ENCODE measurements around the gene SDK2. TPM values are rescaled to one million over a fixed set of nuclear protein-coding genes. Genes with fewer than 3 reads are reported as not detected.

Gene SDK2
- total and polyA plus RNA-seq, 2 of the 4 experiments (the other 2 are of a cell fraction) = under 0.01 to 0.03 TPM

- Histone ChIP-seq H3K36me3 (ENCODE audit: control insufficient read depth, insufficient read depth, low read length) (no peaks in the 10 kb centered on the region), H3K9ac (ENCODE audit: low read depth, low read length) (no peak overlapping the region), H3K79me1 (ENCODE audit: low read depth in 1 of 2, low read length in 2 of 2) (no peaks in the 10 kb centered on the region), H2BK5ac (ENCODE audit: low read depth, low read length, poor library complexity, severe bottlenecking) (no peak overlapping the region), H2AK9ac (replicated peaks; ENCODE audit: low read depth, low read length, poor library complexity) (no peak overlapping the region), H3K9me3 (ENCODE audit: control insufficient read depth, insufficient read depth, low read length) (no peaks in the 10 kb centered on the region), H3K9me1 (ENCODE audit: insufficient read depth, low read length) (no peaks in the 10 kb centered on the region), H2AK5ac (ENCODE audit: low read depth, low read length) (no peak overlapping the region), H3K4me2 (ENCODE audit: low read depth, low read length) (no peak overlapping the region), H4K8ac (ENCODE audit: low read depth in 2 of 2, low read length in 2 of 2) (no peak overlapping the region), H3K14ac (replicated peaks; ENCODE audit: low read depth, low read length) (no peak overlapping the region), H3K56ac (ENCODE audit: extremely low read depth, insufficient read depth, low read length) (no peak overlapping the region), H4K5ac (ENCODE audit: low read depth, low read length) (no peak overlapping the region), H3K27me3 (ENCODE audit: control insufficient read depth, insufficient read depth, low read length) (no peaks in the 10 kb centered on the region), H2BK15ac (ENCODE audit: low read depth, low read length) (no peak overlapping the region), H3K23ac (ENCODE audit: low read depth, low read length) (no peak overlapping the region), H2BK120ac (ENCODE audit: low read depth, low read length) (no peak overlapping the region), H3K27ac (ENCODE audit: insufficient read depth, low read length) (no peak overlapping the region), H2AFZ (replicated peaks; ENCODE audit: low read length, poor library complexity) (peak overlapping the region; percentile 3), H3K18ac (ENCODE audit: low read depth, low read length) (no peak overlapping the region), H3K4ac (ENCODE audit: low read depth, low read length) (no peak overlapping the region), H4K91ac (ENCODE audit: insufficient read depth, low read depth, low read length) (no peak overlapping the region), H3K4me3 (ENCODE audit: insufficient read depth, low read depth, low read length) (no peak overlapping the region), H2BK20ac (ENCODE audit: low read depth, low read length) (no peak overlapping the region), H4K20me1 (ENCODE audit: insufficient read depth, low read length) (no peaks in the 10 kb centered on the region), H3K4me1 (ENCODE audit: control insufficient read depth, insufficient read depth, low read length) (no peaks in the 10 kb centered on the region)
- intact Hi-C loops (cut with micrococcal nuclease) (no loop called here), in situ Hi-C loops (cut with MboI; ENCODE audit: low sequenced_read_pairs) (loop anchor here (25.0 kb wide), 1 partner anchor 266 kb away; no protein-coding TSS in a partner anchor), dilution Hi-C loops (cut with HindIII; ENCODE audit: low sequenced_read_pairs, unreplicated experiment) (no loop called here)
- WGBS, 2 experiments (ENCODE audit: extremely low coverage in 2 of 2, insufficient read length in 1 of 2) = no CpG with 5 or more reads among the region's 9 CpGs
- TF ChIP-seq CTCF (conservative IDR thresholded peaks at IDR 0.05; ENCODE audit: low read depth, low read length) (no peak), CEBPB (IDR thresholded peaks at IDR 0.05; ENCODE audit: low read depth, low read length) (no peak), SMC3 (IDR thresholded peaks at IDR 0.05; ENCODE audit: low read depth, low read length) (no peak), RCOR1 (IDR thresholded peaks at IDR 0.05; ENCODE audit: insufficient replicate concordance, low read length) (no peak), BHLHE40 (IDR thresholded peaks at IDR 0.05; ENCODE audit: low read depth, low read length) (no peak), MAZ (IDR thresholded peaks at IDR 0.05; ENCODE audit: borderline replicate concordance, low read depth, low read length) (no peak), RFX5 (IDR thresholded peaks at IDR 0.05; ENCODE audit: low read depth, low read length) (no peak), MAFK (IDR thresholded peaks at IDR 0.05; ENCODE audit: low read depth, low read length) (no peak), USF2 (IDR thresholded peaks at IDR 0.05; ENCODE audit: low read depth, low read length) (no peak), RAD21 (IDR thresholded peaks at IDR 0.05; ENCODE audit: low read length) (no peak), ELK1 (IDR thresholded peaks at IDR 0.05; ENCODE audit: borderline replicate concordance, low read depth, low read length) (no peak)
- POLR2A ChIA-PET (ENCODE audit: unreplicated experiment) = no interaction called here
- BruUV-seq (replicated peaks) = no TSS peak
- CTCF ChIA-PET = interaction anchor here (1.1 kb wide), 1 partner anchor 24 kb away, joined by 3 read pairs; no protein-coding TSS in a partner anchor
- no peak for DNase-seq
- no peak for ATAC-seq (ENCODE audit: low read depth)
Measured at GRCh38 chr17:73446617-73447016, 197.6 kb downstream of the SDK2 start.
